Right ventricle myocardium superior (tissue), 1 donor: ENCODE results near the gene EIF4A2. TPM values are rescaled to one million over a fixed set of nuclear protein-coding genes. Genes with fewer than 3 reads are reported as not detected.
A peak's percentile ranks its signal among the peaks of the same experiment; 100 is the strongest.
"Not testable (repeated sequence)": the region's sequence is repeated elsewhere in the genome, so short reads cannot be mapped to it uniquely, and the experiment has no call there.

Experiments used
- ATAC-seq: fragments of 200-7000 bp; cut with Tn5 transposase; one replicate; pipeline ENCODE4 v1.9.1; 2020; ENCODE audit warnings: mild to moderate bottlenecking; ENCODE audit not compliant: poor library complexity
- DNase-seq: peaks from one replicate; pipeline ENCODE4 v3.0.0-alpha.2; 2020
- intact Hi-C: fragments of 100-400 bp; cut with DNase I; formaldehyde crosslinking; loops from one replicate; pipeline ENCODE4 v1.11.2; 2022
- total RNA-seq: library from RNA; stranded (reverse); fragmentation: NEBNext Ultra II Directional; extraction: Animal tissue kit (Norgen Biotek cat#: 25700); gene quantifications from one replicate; pipeline ENCODE4 v1.2.1, GENCODE V29; 2021
- donor health status: DM: no; HTN: yes; CAD: no; lungs with severe emphysema.

Gene EIF4A2
- total RNA-seq, 1 donor from 2014 or later = 415 TPM

- ATAC-seq (peak; percentile 91), DNase-seq (peak; percentile 91)
- intact Hi-C loops = no loop called here
Observed at GRCh38 chr3:186783731-186784515, 546 bp downstream of the EIF4A2 start.

GRCh38 chr3:186784820-186785494 lies 1.6 kb downstream of the EIF4A2 start:
- ATAC-seq (no peak), DNase-seq (no peak)
- intact Hi-C loops = no loop called here

GRCh38 chr3:186785495-186786018 lies 2.2 kb downstream of the EIF4A2 start:
- intact Hi-C loops = no loop called here
- no peak for ATAC-seq

GRCh38 chr3:186786922-186787321 lies 3.5 kb downstream of the EIF4A2 start:
- DNase-seq = no peak
- no peak for ATAC-seq
- intact Hi-C loops = no loop called here

More at GRCh38 chr3:186785495-186786018, 2.2 kb downstream of the EIF4A2 start:
- no peak for DNase-seq

- intact Hi-C loops = no loop called here
- no peak for ATAC-seq
- DNase-seq = no peak
Observed at GRCh38 chr3:186787642-186788481, 4.5 kb downstream of the EIF4A2 start.

- DNase-seq (no peak), ATAC-seq (no peak)
- intact Hi-C loops = no loop called here
Observed at GRCh38 chr3:186788482-186789370, 5.3 kb downstream of the EIF4A2 start.

- DNase-seq (no peak), ATAC-seq (no peak)
- intact Hi-C loops = no loop called here
Observed at GRCh38 chr3:186789554-186790260, 6.3 kb downstream of the EIF4A2 start.

GRCh38 chr3:186790261-186790981 lies 7.0 kb downstream of the EIF4A2 start:
- intact Hi-C loops = no loop called here
- no peak for DNase-seq
- peak; percentile 13 for ATAC-seq

GRCh38 chr3:186798239-186798874 lies 15.0 kb downstream of the EIF4A2 start:
- DNase-seq = no peak
- ATAC-seq = no peak
- intact Hi-C loops = no loop called here

- intact Hi-C loops = no loop called here
- DNase-seq (no peak), ATAC-seq (no peak)
Observed at GRCh38 chr3:186800285-186800684, 16.9 kb downstream of the EIF4A2 start.

- no peak for ATAC-seq
- no peak for DNase-seq
- intact Hi-C loops = no loop called here
Observed at GRCh38 chr3:186802701-186803100, 19.3 kb downstream of the EIF4A2 start.

- DNase-seq, intact Hi-C loops, ATAC-seq: not testable (repeated sequence)
Observed at GRCh38 chr3:186803447-186803846, 20.1 kb downstream of the EIF4A2 start.

GRCh38 chr3:186806089-186807055 lies 23.0 kb downstream of the EIF4A2 start, which contains the start of gene RFC4:
Gene RFC4, minus strand, starts transcription at chr3:186806482. Its CDS starts 1,769 bp downstream, at chr3:186804713.
- intact Hi-C loops = no loop called here
- DNase-seq (peak; percentile 94), ATAC-seq (peak; percentile 99)

GRCh38 chr3:186807231-186807630 lies 23.9 kb downstream of the EIF4A2 start:
- intact Hi-C loops = no loop called here
- DNase-seq (no peak), ATAC-seq (no peak)

GRCh38 chr3:186810336-186810996 lies 27.1 kb downstream of the EIF4A2 start:
- intact Hi-C loops = no loop called here
- no peak for ATAC-seq
- DNase-seq = no peak
